HS-5 (cell line): ENCODE results near the gene CFAP20DC.
A peak's percentile ranks its signal among the peaks of the same experiment; 100 is the strongest.
"Not testable (repeated sequence)": the region's sequence is repeated elsewhere in the genome, so short reads cannot be mapped to it uniquely, and the experiment has no call there.

ENCODE experiments used
- DNase-seq: peaks from one replicate; pipeline ENCODE4 v3.0.0-alpha.2; 2012; ENCODE audit warnings: low read depth

CFAP20DC gene

GRCh38 chr3:58868097-58868779 is 181.6 kb downstream of the CFAP20DC start:
- no peak for DNase-seq

- DNase-seq = no peak
Measured at GRCh38 chr3:58867621-58868020, 182.2 kb downstream of the CFAP20DC start.

DNA sequence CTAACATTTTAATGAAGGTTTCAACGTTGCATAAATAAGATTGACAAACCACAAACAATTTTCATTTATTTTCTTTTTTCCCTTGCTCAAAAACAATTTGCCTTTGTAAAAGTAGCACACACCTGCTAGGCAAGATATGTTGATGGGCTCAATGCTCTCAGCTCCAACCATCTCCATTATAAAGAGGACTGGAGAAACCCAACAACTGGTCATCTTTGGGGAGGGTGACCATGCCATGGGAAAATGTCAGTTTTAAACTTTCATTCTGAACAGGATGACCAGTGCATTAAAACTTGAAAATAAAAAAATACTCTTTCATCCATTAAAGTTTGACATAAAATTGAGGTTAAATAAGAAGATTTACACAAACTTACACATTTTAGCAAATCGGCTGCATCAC is 183.7 kb downstream of the CFAP20DC start:
- no peak for DNase-seq

- DNase-seq = no peak
Measured at GRCh38 chr3:58864480-58864879, 185.3 kb downstream of the CFAP20DC start.

- DNase-seq = no peak
Measured at GRCh38 chr3:58863206-58863605, 186.6 kb downstream of the CFAP20DC start.

- no peak for DNase-seq
Measured at GRCh38 chr3:58861551-58861950, 188.3 kb downstream of the CFAP20DC start.

DNA sequence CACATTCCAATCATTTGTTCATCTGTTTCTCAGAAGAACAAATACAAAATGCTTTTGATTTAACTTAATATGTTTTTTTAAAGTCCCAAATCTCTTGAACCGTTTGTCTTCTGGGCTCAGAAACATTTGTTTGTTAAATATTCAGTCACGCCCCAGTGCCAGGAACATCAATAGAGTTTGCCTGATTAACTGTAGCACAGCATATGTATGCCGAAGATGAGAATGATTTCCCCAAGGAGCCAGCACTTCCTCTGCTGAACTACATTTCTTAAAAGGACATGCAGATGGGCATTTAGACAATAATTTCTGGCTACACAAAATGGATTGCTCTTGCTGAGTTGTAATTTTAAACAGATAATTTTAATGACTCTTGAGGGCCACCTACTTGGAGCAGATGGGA is 191.7 kb downstream of the CFAP20DC start:
- no peak for DNase-seq

- no peak for DNase-seq
Measured at GRCh38 chr3:58857402-58857801, 192.4 kb downstream of the CFAP20DC start.

DNA sequence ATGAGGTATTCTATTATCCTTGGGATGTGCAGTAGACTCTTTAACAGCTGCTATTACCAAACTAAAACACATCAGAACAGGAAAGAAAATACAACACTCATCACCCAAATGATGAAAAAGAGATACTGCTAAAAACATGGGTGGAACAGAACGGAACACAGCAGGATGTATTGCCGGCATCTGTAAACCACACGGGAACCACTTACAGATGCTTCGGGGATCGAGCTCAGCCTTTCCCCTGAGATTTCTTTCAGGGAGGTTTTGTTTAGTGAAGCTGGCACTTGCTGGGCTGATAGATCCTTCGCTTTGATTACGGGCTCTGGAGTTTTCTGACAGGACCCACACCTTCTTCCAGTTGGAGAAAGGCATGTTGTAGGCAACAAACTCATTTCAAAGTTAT is 201.0 kb downstream of the CFAP20DC start:
- no peak for DNase-seq

- DNase-seq = not testable (repeated sequence)
Measured at GRCh38 chr3:58842050-58842747, 207.6 kb downstream of the CFAP20DC start.

DNA sequence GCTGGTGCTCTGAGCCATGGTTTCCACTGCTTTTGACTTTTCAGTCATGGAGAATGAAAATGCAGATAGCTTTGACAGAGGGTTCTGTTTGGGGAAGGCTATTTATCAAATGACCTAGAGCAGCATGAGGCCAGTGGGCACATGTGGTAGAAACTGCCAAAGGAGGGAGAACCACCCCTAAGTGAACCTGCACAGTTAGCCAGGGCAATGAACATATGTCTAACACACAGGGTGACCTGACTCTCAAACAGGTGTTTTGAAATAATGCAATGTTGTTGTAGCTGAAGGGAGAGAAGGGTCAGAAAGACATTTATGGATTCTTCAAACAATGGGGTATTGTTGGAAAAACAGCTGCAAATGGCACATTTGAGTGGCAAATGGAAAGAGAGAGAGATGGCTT is 208.9 kb downstream of the CFAP20DC start:
- DNase-seq = no peak

- no peak for DNase-seq
Measured at GRCh38 chr3:58839964-58840363, 209.9 kb downstream of the CFAP20DC start.

DNA sequence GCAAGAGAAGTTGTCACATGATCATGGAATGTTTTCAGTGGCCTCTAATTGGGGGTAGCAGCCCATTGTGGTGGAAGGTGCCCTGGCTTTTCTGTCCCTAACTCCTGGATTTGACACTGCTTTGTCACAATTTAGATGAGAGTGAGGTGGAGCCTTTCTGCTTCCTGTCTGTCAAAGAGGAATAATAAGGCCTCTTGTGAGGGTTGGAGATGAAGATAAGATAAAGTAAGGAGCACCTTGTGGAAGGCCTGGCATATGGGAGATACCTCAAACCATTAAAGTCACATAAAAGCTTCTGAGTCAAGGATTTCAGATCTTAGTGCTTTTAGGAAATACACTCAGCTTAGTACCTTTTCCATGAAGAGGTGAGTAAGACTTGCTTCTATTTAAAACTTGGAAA is 210.6 kb downstream of the CFAP20DC start:
- DNase-seq = no peak

GRCh38 chr3:58837856-58838255 is 212.0 kb downstream of the CFAP20DC start:
- no peak for DNase-seq

DNA sequence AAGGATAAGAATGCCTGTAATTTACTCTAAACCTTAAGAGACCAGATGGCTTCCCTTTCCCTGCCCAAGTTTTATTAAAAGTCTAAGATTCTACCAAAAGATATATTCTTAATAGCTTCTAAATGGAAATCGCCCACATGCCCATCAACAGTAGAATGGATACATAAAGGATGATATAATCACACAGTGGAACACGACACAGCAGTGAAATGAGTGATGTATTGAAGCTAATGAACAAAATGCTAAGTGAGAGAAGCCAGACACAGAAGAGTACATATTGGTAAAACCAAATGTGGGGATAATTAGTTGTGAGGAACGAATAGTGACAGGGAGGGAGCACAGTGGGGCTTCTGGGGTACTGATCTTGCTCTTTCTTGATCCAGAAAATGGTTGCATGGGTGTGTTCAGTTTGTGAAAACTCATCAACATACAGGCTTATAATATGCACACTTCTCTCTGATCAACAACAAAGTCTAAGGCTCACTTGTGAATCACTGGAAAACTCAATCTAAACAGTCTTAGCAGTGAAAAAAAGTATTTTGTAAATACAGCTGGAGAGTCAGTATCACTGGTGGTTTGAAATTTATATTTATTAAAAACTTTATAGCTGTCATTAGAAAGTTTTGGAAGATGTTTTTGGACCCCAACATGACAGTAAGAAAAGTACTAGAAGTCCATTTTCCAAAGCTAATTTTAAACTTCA is 212.5 kb downstream of the CFAP20DC start:
- DNase-seq = no peak

DNA sequence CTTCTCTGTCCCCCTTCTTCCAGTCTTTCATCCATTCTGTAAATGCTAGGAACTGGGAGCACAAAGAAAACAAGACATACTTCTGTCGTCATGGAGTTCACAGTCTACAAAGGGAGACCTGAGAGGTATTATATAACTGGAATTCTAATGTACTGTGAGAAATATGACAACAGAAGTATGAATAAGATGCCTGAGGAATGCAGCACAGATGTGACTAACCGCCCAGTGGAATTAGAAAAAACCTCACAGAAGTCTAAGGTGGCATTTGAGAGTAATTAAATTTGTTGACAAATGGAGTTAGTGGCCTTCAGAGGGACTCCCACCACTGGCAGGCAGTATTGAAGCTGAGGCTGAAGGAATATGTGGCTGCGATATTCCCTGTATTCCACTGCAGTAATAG is 214.7 kb downstream of the CFAP20DC start:
- DNase-seq = peak; percentile 43

- DNase-seq = no peak
Measured at GRCh38 chr3:58833491-58833890, 216.3 kb downstream of the CFAP20DC start.

- DNase-seq = no peak
Measured at GRCh38 chr3:58829321-58830000, 220.4 kb downstream of the CFAP20DC start.

DNA sequence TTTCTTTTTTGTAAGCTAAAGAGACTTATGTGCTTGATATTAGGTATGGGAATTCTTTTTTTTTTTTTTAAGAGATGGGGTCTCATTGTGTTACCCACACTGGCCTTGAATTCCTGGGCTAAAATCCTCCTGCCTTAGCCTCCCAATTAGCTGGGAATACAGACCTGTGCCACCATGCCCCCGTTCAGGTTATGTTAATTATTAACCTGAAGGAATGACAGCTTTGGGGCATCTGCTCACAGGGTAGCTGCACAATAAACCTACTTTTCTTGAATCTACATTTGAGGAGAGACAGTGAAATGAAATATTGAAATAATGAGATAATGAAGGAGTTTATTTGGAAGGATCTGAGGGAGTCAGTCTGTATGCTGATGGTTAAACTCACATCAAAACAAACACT is 225.0 kb downstream of the CFAP20DC start:
- no peak for DNase-seq

GRCh38 chr3:58824285-58824684 is 225.5 kb downstream of the CFAP20DC start:
- no peak for DNase-seq

GRCh38 chr3:58806551-58807244 is 243.1 kb downstream of the CFAP20DC start:
- DNase-seq = not testable (repeated sequence)

DNA sequence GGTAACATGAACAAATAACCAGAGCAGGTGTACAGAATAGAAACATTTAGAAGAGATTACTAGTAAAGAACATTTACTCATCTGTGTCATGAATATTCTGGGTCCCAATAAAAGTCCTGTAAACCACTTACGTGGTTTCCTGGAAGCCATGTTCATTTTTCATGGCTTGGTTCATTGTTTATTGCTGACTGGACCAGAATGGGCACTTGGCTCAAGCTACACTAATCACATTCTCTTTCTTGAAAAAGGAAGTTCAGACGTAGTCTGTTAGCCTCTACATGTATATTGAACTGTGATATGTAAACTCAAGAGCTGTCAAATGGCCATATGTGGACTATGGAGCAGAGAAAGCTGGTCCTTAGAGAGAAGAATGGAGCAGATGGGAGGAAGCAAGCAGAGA is 244.9 kb downstream of the CFAP20DC start:
- DNase-seq = no peak
